HL-60 (cell line): ENCODE data around the gene SETBP1.

Experiments
- CTCF ChIP-seq: IDR thresholded peaks from one replicate; pipeline ENCODE4 v1.5.1; 2011; ENCODE audit warnings: low read length, control low read depth, inconsistent platforms; ENCODE audit not compliant: insufficient read depth
- GABPA ChIP-seq: IDR thresholded peaks from 2 replicates; pipeline ENCODE4 v1.6.1; 2012; ENCODE audit warnings: low read depth
- POLR2AphosphoS5 ChIP-seq: IDR thresholded peaks from 2 replicates; pipeline ENCODE4 v1.6.1; 2012; ENCODE audit warnings: low read depth

GRCh38 chr18:44897411-44897810, 216.7 kb downstream of the SETBP1 start:
- TF ChIP-seq POLR2AphosphoS5 (no peak), CTCF (no peak), GABPA (no peak)
